Breast epithelium (tissue), 4 donors: Measurements from ENCODE around the gene DPY19L1. TPM values are rescaled to one million over a fixed set of nuclear protein-coding genes. Genes with fewer than 3 reads are reported as not detected.
"Not testable (repeated sequence)": the region's sequence is repeated elsewhere in the genome, so short reads cannot be mapped to it uniquely, and the experiment has no call there.

ENCODE experiments used
- DNase-seq, 2 donors: peaks; one replicate each; pipeline ENCODE4 v3.0.0-alpha.2; 2019; ENCODE audit warnings: low spot score in 2 of 2
- H3K27ac ChIP-seq, 2 donors: fragments of 200-600 bp; sonication (generic) in 1 of 2; one replicate each; pipeline ENCODE4 v1.5.1; 2016 to 2019; ENCODE audit warnings: mild to moderate bottlenecking in 1 of 2
- H3K27me3 ChIP-seq, 2 donors: fragments of 200-600 bp; sonication (generic) in 1 of 2; one replicate each; pipeline versions ENCODE4 v1.5.1 to v1.6.0; 2017 to 2019; ENCODE audit warnings: control low read depth in 1 of 2, mild to moderate bottlenecking in 1 of 2
- H3K36me3 ChIP-seq: fragments of 200-600 bp; one replicate; pipeline ENCODE4 v1.5.1; 2019
- H3K4me1 ChIP-seq, 2 donors: fragments of 200-600 bp; sonication (generic); one replicate each; pipeline ENCODE4 v1.5.1; 2016 to 2019; ENCODE audit warnings: control low read depth in 1 of 2
- H3K4me3 ChIP-seq, 3 donors: fragments of 200-600 bp; sonication (generic); 1 replicate in 2 of 3; 2 replicates in 1 of 3; pipeline ENCODE4 v1.5.1; 2016 to 2019; ENCODE audit warnings: mild to moderate bottlenecking in 3 of 3, moderate library complexity in 2 of 3
- H3K9me3 ChIP-seq, 2 donors: fragments of 200-600 bp; sonication (generic) in 1 of 2; one replicate each; pipeline ENCODE4 v1.5.1; 2016 to 2019; ENCODE audit warnings: control low read depth in 1 of 2
- POLR2A ChIP-seq: fragments of 450-650 bp; IDR thresholded peaks from one replicate; pipeline ENCODE4 v1.6.1; 2016; ENCODE audit warnings: antibody characterized with exemption, mild to moderate bottlenecking, moderate library complexity
- POLR2AphosphoS5 ChIP-seq, 3 donors: sonication (generic); formaldehyde crosslinking; IDR thresholded peaks; one replicate each; pipeline ENCODE4 v1.6.1; 2017; ENCODE audit warnings: antibody characterized with exemption in 3 of 3
- intact Hi-C: fragments of 100-400 bp; cut with DNase I; formaldehyde crosslinking; loops from one replicate; pipeline ENCODE4 v1.15.1; 2023; ENCODE audit warnings: low total_unique reads
- total RNA-seq, 3 donors: library from RNA; depleted of rRNA; stranded (reverse); fragments of >200 nt; gene quantifications; one replicate each; pipeline ENCODE4 v1.1.0, GENCODE V29; 2016
- TF ChIP-seq, protein P1 (sequence below), 3 donors: fragments of 450-650 bp; IDR thresholded peaks; one replicate each; pipeline ENCODE4 v1.5.1; 2016 to 2017; ENCODE audit warnings: antibody characterized with exemption in 3 of 3, mild to moderate bottlenecking in 3 of 3, moderate library complexity in 3 of 3

Gene DPY19L1
- total RNA-seq, 3 donors from 2014 or later = 14.1 to 18.2 (median 17.4) TPM

DNA sequence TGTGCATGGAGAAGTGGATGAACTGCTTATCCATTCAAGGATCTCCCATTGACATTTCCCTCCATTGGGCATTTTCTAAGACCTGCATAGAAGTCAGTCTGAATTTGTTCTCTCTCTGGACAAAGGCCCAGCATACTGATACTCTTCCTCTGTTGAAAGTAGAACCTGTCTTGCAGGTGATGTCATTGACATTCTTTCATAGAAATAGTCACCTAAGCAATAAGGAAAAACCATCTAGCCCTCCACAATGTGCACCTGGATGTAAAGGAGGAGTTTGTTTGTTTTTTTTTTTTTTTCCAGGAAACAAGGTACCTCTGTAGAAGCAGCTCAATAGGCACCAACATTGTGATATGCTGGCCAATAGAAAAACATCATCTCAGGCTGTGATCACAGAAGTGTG, 150.4 kb downstream of the DPY19L1 start:
- H3K9me3 ChIP-seq = peaks cover 6 to 17% of the 10 kb centered on the region in 2 donors
- H3K4me3 ChIP-seq = no peak overlapping the region
- no peak overlapping the region for H3K27ac ChIP-seq
- no peaks in the 10 kb centered on the region for H3K27me3 ChIP-seq
- TF ChIP-seq, protein P1, sequence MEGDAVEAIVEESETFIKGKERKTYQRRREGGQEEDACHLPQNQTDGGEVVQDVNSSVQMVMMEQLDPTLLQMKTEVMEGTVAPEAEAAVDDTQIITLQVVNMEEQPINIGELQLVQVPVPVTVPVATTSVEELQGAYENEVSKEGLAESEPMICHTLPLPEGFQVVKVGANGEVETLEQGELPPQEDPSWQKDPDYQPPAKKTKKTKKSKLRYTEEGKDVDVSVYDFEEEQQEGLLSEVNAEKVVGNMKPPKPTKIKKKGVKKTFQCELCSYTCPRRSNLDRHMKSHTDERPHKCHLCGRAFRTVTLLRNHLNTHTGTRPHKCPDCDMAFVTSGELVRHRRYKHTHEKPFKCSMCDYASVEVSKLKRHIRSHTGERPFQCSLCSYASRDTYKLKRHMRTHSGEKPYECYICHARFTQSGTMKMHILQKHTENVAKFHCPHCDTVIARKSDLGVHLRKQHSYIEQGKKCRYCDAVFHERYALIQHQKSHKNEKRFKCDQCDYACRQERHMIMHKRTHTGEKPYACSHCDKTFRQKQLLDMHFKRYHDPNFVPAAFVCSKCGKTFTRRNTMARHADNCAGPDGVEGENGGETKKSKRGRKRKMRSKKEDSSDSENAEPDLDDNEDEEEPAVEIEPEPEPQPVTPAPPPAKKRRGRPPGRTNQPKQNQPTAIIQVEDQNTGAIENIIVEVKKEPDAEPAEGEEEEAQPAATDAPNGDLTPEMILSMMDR (IDR thresholded peaks at IDR 0.05) = no peak
- no peak for TF ChIP-seq POLR2AphosphoS5 (IDR thresholded peaks at IDR 0.05)
- TF ChIP-seq POLR2A = no peak
- no peak for DNase-seq
- no peaks in the 10 kb centered on the region for H3K36me3 ChIP-seq
- H3K4me1 ChIP-seq = no peaks in the 10 kb centered on the region
- intact Hi-C loops = no loop called here

DNA sequence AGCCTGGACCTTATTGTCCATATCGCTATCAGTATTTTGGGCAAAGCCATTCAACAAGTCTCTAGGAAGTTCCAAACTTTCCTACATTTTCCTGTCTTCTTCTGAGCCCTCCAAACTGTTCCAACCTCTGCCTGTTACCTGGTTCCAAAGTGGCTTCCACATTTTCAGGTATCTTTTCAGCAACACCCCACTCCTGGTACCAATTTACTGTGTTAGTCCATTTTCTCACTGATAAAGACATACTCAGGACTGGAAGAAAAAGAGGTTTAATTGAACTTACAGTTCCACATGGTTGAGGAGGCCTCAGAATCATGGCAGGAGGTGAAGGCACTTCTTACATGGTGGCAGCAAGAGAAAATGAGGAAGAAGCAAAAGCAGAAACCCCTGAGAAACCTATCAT, 153.4 kb downstream of the DPY19L1 start:
- intact Hi-C loops, H3K4me3 ChIP-seq, H3K36me3 ChIP-seq, H3K27ac ChIP-seq, H3K4me1 ChIP-seq, H3K27me3 ChIP-seq, DNase-seq: not testable (repeated sequence)
- peaks cover 6 to 17% of the 10 kb centered on the region in 2 donors for H3K9me3 ChIP-seq

DNA sequence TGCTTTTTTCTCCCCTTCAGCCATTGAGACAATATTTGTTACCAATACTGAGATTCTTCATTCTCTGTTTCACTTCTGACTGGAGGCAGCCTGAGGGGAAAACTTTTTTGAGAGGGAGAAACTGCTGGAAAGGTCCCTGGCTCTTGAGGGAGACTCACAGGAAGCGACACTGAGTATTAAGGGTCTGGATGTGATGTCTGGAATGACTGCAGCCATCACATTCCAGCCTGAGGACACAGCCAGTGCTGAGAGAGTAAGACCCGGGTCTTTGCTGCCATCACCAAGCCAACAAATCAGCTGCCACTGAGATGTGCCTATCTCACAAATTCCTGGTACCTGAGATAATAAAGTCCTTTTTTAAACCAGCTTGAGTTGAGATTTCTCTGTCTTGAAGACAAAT, 157.4 kb downstream of the DPY19L1 start:
- H3K4me3 ChIP-seq = no peak overlapping the region
- DNase-seq = no peak
- no peak overlapping the region for H3K27ac ChIP-seq
- intact Hi-C loops = no loop called here
- no peak for TF ChIP-seq POLR2AphosphoS5 (IDR thresholded peaks at IDR 0.05)
- TF ChIP-seq POLR2A = no peak
- TF ChIP-seq, protein P1 (IDR thresholded peaks at IDR 0.05) = no peak
- H3K4me1 ChIP-seq = no peaks in the 10 kb centered on the region
- H3K36me3 ChIP-seq = no peaks in the 10 kb centered on the region
- no peaks in the 10 kb centered on the region for H3K27me3 ChIP-seq
- H3K9me3 ChIP-seq = peaks cover 6 to 17% of the 10 kb centered on the region in 2 donors

DNA sequence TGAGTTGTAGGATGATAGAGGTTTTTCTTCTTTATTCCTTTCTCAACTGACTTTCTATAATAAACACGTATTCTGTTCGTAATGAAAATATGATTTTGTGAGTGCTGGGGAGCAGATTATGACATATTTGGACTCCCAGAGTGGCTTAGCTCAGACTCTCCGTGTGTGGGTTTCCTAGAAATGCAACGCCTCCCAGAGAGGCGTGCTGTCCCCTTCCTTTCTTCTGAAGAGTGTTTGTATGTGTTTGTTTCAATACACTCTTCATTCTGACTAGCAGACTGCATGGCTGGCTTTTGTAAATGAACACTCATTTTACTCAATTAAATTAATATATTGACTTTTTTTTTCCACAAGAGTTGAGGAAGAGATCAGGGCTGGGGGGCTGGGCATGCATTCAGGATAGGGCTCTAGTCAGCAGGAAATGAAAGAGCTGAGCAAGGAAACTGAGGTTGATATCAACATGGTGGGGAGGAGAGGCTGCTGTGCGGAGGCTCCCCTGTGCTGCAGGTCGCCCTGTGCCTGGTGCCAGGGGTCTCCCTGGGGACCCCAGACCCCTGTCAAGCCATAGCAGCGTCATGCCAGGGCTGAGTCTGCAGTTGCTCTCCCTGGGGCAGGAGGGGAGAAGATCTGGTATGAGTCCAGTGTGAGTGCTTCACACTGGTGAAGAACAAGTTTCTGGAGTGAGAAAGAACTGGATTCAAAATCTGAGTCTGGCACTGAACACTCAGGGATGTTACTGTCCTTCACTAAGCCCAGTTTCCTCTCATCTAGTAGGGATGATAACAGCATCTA, 158.1 kb downstream of the DPY19L1 start:
- H3K4me1 ChIP-seq, DNase-seq, H3K27ac ChIP-seq, intact Hi-C loops, H3K36me3 ChIP-seq, H3K4me3 ChIP-seq, H3K27me3 ChIP-seq: not testable (repeated sequence)
- H3K9me3 ChIP-seq = peaks cover 6 to 15% of the 10 kb centered on the region in 2 donors

Other genes with a start within 250 kb of the DPY19L1 start
- gene TBX20, start 216.6 kb upstream of the DPY19L1 start, total RNA-seq = under 1 TPM in 1 of 3 donors, not detected in 2; 0.59 TPM